Adrenal gland (tissue), 12 donors: ENCODE measurements around the gene RAC3. TPM values are rescaled to one million over a fixed set of nuclear protein-coding genes. Genes with fewer than 3 reads are reported as not detected.

Source experiments
- DNase-seq, 7 donors: peaks; one replicate each; pipeline ENCODE4 v3.0.0-alpha.2; 2019 to 2020
- H3K27ac ChIP-seq, 5 donors: fragments of 200-600 bp; sonication (generic) in 4 of 5; 1 replicate in 3 of 5; 2 replicates in 2 of 5; pipeline versions ENCODE4 v1.5.1 to v1.8.0; 2016 to 2020; ENCODE audit warnings: mild to moderate bottlenecking in 1 of 5
- H3K27me3 ChIP-seq: fragments of 200-600 bp; 2 replicates; pipeline ENCODE4 v1.8.0; 2021
- H3K36me3 ChIP-seq, 2 donors: fragments of 200-600 bp; replicated peaks in 1 of 2; 1 replicate in 1 of 2; 2 replicates in 1 of 2; pipeline versions ENCODE4 v1.5.1 to v1.8.0; 2018 to 2022
- H3K4me1 ChIP-seq, 2 donors: fragments of 200-600 bp; replicated peaks in 1 of 2; 1 replicate in 1 of 2; 2 replicates in 1 of 2; pipeline versions ENCODE4 v1.5.1 to v1.8.0; 2018 to 2021
- H3K4me3 ChIP-seq, 4 donors: fragments of 200-600 bp; sonication (generic) in 3 of 4; one replicate each; pipeline ENCODE4 v1.5.1; 2016 to 2018
- H3K9me3 ChIP-seq, 3 donors: fragments of 200-600 bp; sonication (generic) in 1 of 3; replicated peaks in 1 of 3; 1 replicate in 2 of 3; 2 replicates in 1 of 3; pipeline versions ENCODE4 v1.5.1 to v1.8.0; 2016 to 2021
- CTCF ChIP-seq, 6 experiments: fragments of 450-650 bp in 4 of 6; fragments of 200-600 bp in 2 of 6; sonication (generic) in 1 of 6; IDR thresholded peaks; 1 replicate in 5 of 6; 2 replicates in 1 of 6; pipeline versions ENCODE4 v1.5.1 to v1.8.0; 2016 to 2021; ENCODE audit warnings: antibody characterized with exemption in 6 of 6, mild to moderate bottlenecking in 2 of 6, moderate library complexity in 1 of 6
- POLR2A ChIP-seq, 2 donors: fragments of 450-650 bp; IDR thresholded peaks; one replicate each; pipeline ENCODE4 v1.6.1; 2017; ENCODE audit warnings: antibody characterized with exemption in 2 of 2, mild to moderate bottlenecking in 2 of 2, moderate library complexity in 1 of 2
- WGBS, 4 donors: extraction: QIAGEN DNeasy Blood & Tissue Kit in 2 of 4; methylation state at CpG; one replicate each; pipeline versions ENCODE4 v1.1.5 to v1.1.7; 2013 to 2017; 5-methylcytosine and 5-hydroxymethylcytosine counted together
- intact Hi-C, 2 donors: fragments of 100-400 bp; cut with DNase I; formaldehyde crosslinking; loops; one replicate each; pipeline versions ENCODE4 v1.14.1 to v1.15.0; 2022 to 2023
- polyA plus RNA-seq, 3 donors: library from polyadenylated mRNA; stranded (reverse); fragments of 200-250 nt in 2 of 3; fragments of 350-450 nt in 1 of 3; fragmentation: Illumina TruSeq in 1 of 3; extraction: RNeasy Lipid Tissue Mini Kit (QIAGEN cat#74804) in 1 of 3; gene quantifications; one replicate each; pipeline ENCODE4 v1.2.3, GENCODE V29; 2013 to 2014
- total RNA-seq, 9 donors: library from RNA; depleted of rRNA in 4 of 9; stranded (reverse); fragments of >200 nt in 4 of 9; fragments of 120-200 nt in 1 of 9; fragmentation: NEBNext Ultra II Directional in 1 of 9; extraction: Animal tissue kit (Norgen Biotek cat#: 25700) in 1 of 9; gene quantifications; one replicate each; pipeline versions ENCODE4 v1.1.0 to v1.2.4, GENCODE V29; 2013 to 2023
- donor health status: healthy with polysubstance abuse.
- donor health status: Bipolar disorder and iron deficiency.
- donor health status: DM: yes; HTN: yes; CAD: no.
- donor health status: DM: no; HTN: no; CAD: no.
- donor health status: DM: no; HTN: no; CAD: no.
- donor health status: DM: yes; HTN: yes; CAD: no.

RAC3 gene
- total and polyA plus RNA-seq, 12 donors: 1.6 to 13.5 (median 5.1) TPM

GRCh38 chr17:82060001-82060380, 28.5 kb downstream of the RAC3 start:
- WGBS, 4 donors: 79 to 88% (median 82%) methylated on average over 7 to 16 of the region's 16 CpGs
- peaks cover 0 to 75% of the 10 kb centered on the region in 2 donors for H3K36me3 ChIP-seq
- H3K27ac ChIP-seq: no peak overlapping the region
- H3K4me3 ChIP-seq: no peak overlapping the region
- no peaks in the 10 kb centered on the region for H3K27me3 ChIP-seq
- peak in 1 of 7 donors; percentile 3 for DNase-seq
- no peak for TF ChIP-seq CTCF (IDR thresholded peaks at IDR 0.05)
- TF ChIP-seq POLR2A (IDR thresholded peaks at IDR 0.05): no peak
- H3K4me1 ChIP-seq: peaks cover 17 to 23% of the 10 kb centered on the region in 2 donors
- H3K9me3 ChIP-seq: no peaks in the 10 kb centered on the region
- intact Hi-C loops: no loop called here

GRCh38 chr17:82060614-82061013, 29.1 kb downstream of the RAC3 start:
- H3K9me3 ChIP-seq: no peaks in the 10 kb centered on the region
- 77 to 88% (median 86%) methylated on average over 7 to 14 of the region's 14 CpGs for WGBS, 4 donors
- no peaks in the 10 kb centered on the region for H3K27me3 ChIP-seq
- peaks cover 0 to 69% of the 10 kb centered on the region in 2 donors for H3K36me3 ChIP-seq
- peak in 1 of 7 donors; percentile 4 for DNase-seq
- TF ChIP-seq POLR2A (IDR thresholded peaks at IDR 0.05) (no peak), CTCF (IDR thresholded peaks at IDR 0.05) (no peak)
- intact Hi-C loops: no loop called here
- H3K27ac ChIP-seq: no peak overlapping the region
- peaks cover 18 to 24% of the 10 kb centered on the region in 2 donors for H3K4me1 ChIP-seq
- no peak overlapping the region for H3K4me3 ChIP-seq

- H3K4me3 ChIP-seq: no peak overlapping the region
- no peaks in the 10 kb centered on the region for H3K9me3 ChIP-seq
- no peak for DNase-seq
- peaks cover 0 to 62% of the 10 kb centered on the region in 2 donors for H3K36me3 ChIP-seq
- 88 to 89% (median 88%) methylated on average over 23 to 34 of the region's 34 CpGs; no CpG with 5 or more reads in 1 of the 4 donors for WGBS, 4 donors
- TF ChIP-seq POLR2A (IDR thresholded peaks at IDR 0.05) (no peak), CTCF (IDR thresholded peaks at IDR 0.05) (no peak)
- intact Hi-C loops: no loop called here
- no peak overlapping the region for H3K27ac ChIP-seq
- no peaks in the 10 kb centered on the region for H3K27me3 ChIP-seq
- peaks cover 23 to 30% of the 10 kb centered on the region in 2 donors for H3K4me1 ChIP-seq
Measured at GRCh38 chr17:82061047-82061925, 29.8 kb downstream of the RAC3 start.

GRCh38 chr17:82062076-82062983, 30.9 kb downstream of the RAC3 start:
- H3K9me3 ChIP-seq: no peaks in the 10 kb centered on the region
- 71 to 86% (median 76%) methylated on average over 9 to 24 of the region's 24 CpGs for WGBS, 4 donors
- H3K36me3 ChIP-seq: peaks cover 0 to 51% of the 10 kb centered on the region in 2 donors
- peaks cover 18 to 24% of the 10 kb centered on the region in 2 donors for H3K4me1 ChIP-seq
- intact Hi-C loops: no loop called here
- DNase-seq: no peak
- TF ChIP-seq POLR2A (IDR thresholded peaks at IDR 0.05): no peak
- no peak for TF ChIP-seq CTCF (IDR thresholded peaks at IDR 0.05)
- no peaks in the 10 kb centered on the region for H3K27me3 ChIP-seq
- no peak overlapping the region for H3K27ac ChIP-seq
- H3K4me3 ChIP-seq: no peak overlapping the region
